ENCODE measurements around the gene PUS1.

DNA sequence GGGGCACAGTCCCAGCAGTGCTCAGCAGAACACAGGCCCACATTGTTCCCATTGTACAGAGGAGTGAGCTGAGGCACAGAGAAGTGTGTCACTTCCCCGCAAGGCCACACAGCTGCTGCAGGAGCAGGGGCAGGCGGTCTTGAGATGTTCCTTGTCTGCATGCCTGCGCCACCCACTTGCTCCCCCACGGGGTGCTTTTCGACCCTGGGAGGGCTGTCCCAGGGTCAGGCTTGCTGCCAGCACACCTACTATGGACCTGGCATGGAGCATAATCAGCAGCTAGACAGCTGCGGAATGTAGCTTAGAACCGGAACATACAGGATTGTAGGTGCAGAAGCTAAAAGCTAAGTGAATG is 12.9 kb downstream of the PUS1 start:
- TF ChIP-seq, protein P1, sequence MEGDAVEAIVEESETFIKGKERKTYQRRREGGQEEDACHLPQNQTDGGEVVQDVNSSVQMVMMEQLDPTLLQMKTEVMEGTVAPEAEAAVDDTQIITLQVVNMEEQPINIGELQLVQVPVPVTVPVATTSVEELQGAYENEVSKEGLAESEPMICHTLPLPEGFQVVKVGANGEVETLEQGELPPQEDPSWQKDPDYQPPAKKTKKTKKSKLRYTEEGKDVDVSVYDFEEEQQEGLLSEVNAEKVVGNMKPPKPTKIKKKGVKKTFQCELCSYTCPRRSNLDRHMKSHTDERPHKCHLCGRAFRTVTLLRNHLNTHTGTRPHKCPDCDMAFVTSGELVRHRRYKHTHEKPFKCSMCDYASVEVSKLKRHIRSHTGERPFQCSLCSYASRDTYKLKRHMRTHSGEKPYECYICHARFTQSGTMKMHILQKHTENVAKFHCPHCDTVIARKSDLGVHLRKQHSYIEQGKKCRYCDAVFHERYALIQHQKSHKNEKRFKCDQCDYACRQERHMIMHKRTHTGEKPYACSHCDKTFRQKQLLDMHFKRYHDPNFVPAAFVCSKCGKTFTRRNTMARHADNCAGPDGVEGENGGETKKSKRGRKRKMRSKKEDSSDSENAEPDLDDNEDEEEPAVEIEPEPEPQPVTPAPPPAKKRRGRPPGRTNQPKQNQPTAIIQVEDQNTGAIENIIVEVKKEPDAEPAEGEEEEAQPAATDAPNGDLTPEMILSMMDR (conservative IDR thresholded peaks at IDR 0.05; ENCODE audit: low read depth, low read length): no peak
- TF ChIP-seq RAD21 (IDR thresholded peaks at IDR 0.05; ENCODE audit: low read length) (no peak), POLR2A (IDR thresholded peaks at IDR 0.05; ENCODE audit: low read depth, low read length) (no peak), MAZ (IDR thresholded peaks at IDR 0.05; ENCODE audit: borderline replicate concordance, low read depth, low read length) (no peak), MAFK (IDR thresholded peaks at IDR 0.05; ENCODE audit: low read depth, low read length) (no peak), RFX5 (IDR thresholded peaks at IDR 0.05; ENCODE audit: low read depth, low read length) (no peak), SMC3 (IDR thresholded peaks at IDR 0.05; ENCODE audit: low read depth, low read length) (no peak), FOS (IDR thresholded peaks at IDR 0.05; ENCODE audit: low read depth, low read length) (no peak), RCOR1 (IDR thresholded peaks at IDR 0.05; ENCODE audit: insufficient replicate concordance, low read length) (no peak), CEBPB (IDR thresholded peaks at IDR 0.05; ENCODE audit: low read depth, low read length) (no peak), MXI1 (IDR thresholded peaks at IDR 0.05; ENCODE audit: borderline replicate concordance, low read depth, low read length) (no peak), BHLHE40 (IDR thresholded peaks at IDR 0.05; ENCODE audit: low read depth, low read length) (no peak), CHD1 (IDR thresholded peaks at IDR 0.05; ENCODE audit: low read depth, low read length) (no peak)
- TF ChIP-seq, protein P2, sequence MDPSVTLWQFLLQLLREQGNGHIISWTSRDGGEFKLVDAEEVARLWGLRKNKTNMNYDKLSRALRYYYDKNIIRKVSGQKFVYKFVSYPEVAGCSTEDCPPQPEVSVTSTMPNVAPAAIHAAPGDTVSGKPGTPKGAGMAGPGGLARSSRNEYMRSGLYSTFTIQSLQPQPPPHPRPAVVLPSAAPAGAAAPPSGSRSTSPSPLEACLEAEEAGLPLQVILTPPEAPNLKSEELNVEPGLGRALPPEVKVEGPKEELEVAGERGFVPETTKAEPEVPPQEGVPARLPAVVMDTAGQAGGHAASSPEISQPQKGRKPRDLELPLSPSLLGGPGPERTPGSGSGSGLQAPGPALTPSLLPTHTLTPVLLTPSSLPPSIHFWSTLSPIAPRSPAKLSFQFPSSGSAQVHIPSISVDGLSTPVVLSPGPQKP (IDR thresholded peaks at IDR 0.05; ENCODE audit: borderline replicate concordance, low read depth, low read length): no peak

All from IMR-90 (cell line).